HepG2 (cell line): Measurements from ENCODE around the gene KIRREL3. TPM values are rescaled to one million over a fixed set of nuclear protein-coding genes. Genes with fewer than 3 reads are reported as not detected.
A peak's percentile ranks its signal among the peaks of the same experiment; 100 is the strongest.

Experiments used
- ATAC-seq: fragments of 200-7000 bp; cut with Tn5 transposase; 3 replicates; pipeline ENCODE4 v1.9.1; 2020; ENCODE audit warnings: mild to moderate bottlenecking, moderate library complexity
- BruUV-seq: library from RNA; stranded (reverse); fragments of 400-500 nt; replicated peaks from 2 replicates; lab custom pipeline; 2021; lab: Mats Ljungman, UMichigan
- CTCF ChIA-PET: fragments of 300-600 bp; formaldehyde crosslinking; extraction: SDS; loops from one replicate; lab custom pipeline; 2021; ENCODE audit warnings: low total read pairs, inconsistent platforms, low intra/inter-chr PET ratio; lab: Yijun Ruan, JAX
- POLR2A ChIA-PET: fragments of 350-600 bp; sonication (Branson Sonifier 250); formaldehyde crosslinking; loops from one replicate; lab custom pipeline; 2020; ENCODE audit warnings: antibody characterized with exemption, inconsistent platforms; lab: Yijun Ruan, JAX
- DNase-seq: peaks from one replicate; pipeline ENCODE4 v3.0.0-alpha.2; 2015; ENCODE audit warnings: low spot score
- FAIRE-seq: peaks from 3 replicates; lab custom pipeline; 2011; peaks lifted over from hg19 to GRCh38; lab: Jason Lieb, UNC
- H2AFZ ChIP-seq: one replicate; pipeline ENCODE4 v1.6.1; 2011; ENCODE audit warnings: low read length, inconsistent platforms
- H3K27ac ChIP-seq: fragments of 300-600 bp; 3 replicates; pipeline ENCODE4 v1.8.0; 2011; ENCODE audit warnings: mixed run types, mild to moderate bottlenecking, mixed read lengths, low read length, inconsistent platforms; ENCODE audit not compliant: insufficient read depth; ENCODE audit errors: extremely low read length
- H3K27me3 ChIP-seq, 2 experiments: fragments of 200-600 bp in 1 of 2; 2 replicates in 1 of 2; 3 replicates in 1 of 2; pipeline versions ENCODE4 v1.6.0 to v1.8.0; 2011; ENCODE audit warnings: low read length in 2 of 2, mild to moderate bottlenecking in 2 of 2, moderate library complexity in 2 of 2, inconsistent platforms in 1 of 2; ENCODE audit not compliant: insufficient read depth in 2 of 2, control insufficient read depth in 1 of 2
- H3K36me3 ChIP-seq, 2 experiments: fragments of 200-600 bp in 1 of 2; replicated peaks in 1 of 2; 2 replicates in 1 of 2; 3 replicates in 1 of 2; pipeline versions ENCODE4 v1.5.1 to v1.8.0; 2011; ENCODE audit warnings: low read length in 2 of 2, inconsistent platforms in 1 of 2; ENCODE audit not compliant: insufficient read depth in 2 of 2, control insufficient read depth in 1 of 2
- H3K4me1 ChIP-seq: 2 replicates; pipeline ENCODE4 v1.5.1; 2012; ENCODE audit warnings: low read length, inconsistent platforms; ENCODE audit not compliant: insufficient read depth
- H3K4me2 ChIP-seq: 2 replicates; pipeline ENCODE4 v1.6.0; 2011; ENCODE audit warnings: low read depth, low read length, inconsistent platforms
- H3K4me3 ChIP-seq, 3 experiments: fragments of 200-600 bp in 1 of 3; sonication (generic), shearing (Covaris generic) in 1 of 3; replicated peaks in 1 of 3; 2 replicates each; pipeline ENCODE4 v1.5.1; 2011 to 2016; ENCODE audit warnings: low read length in 3 of 3, inconsistent platforms in 2 of 3, low read depth in 2 of 3, mild to moderate bottlenecking in 2 of 3, control low read depth in 1 of 3, mixed read lengths in 1 of 3; ENCODE audit not compliant: insufficient read depth in 1 of 3
- H3K79me2 ChIP-seq: one replicate; pipeline ENCODE4 v1.6.1; 2011; ENCODE audit warnings: low read length, inconsistent platforms; ENCODE audit not compliant: insufficient read depth
- H3K9ac ChIP-seq: 2 replicates; pipeline ENCODE4 v1.6.0; 2011; ENCODE audit warnings: mild to moderate bottlenecking, low read depth, low read length, inconsistent platforms; ENCODE audit not compliant: insufficient read depth
- H3K9me3 ChIP-seq: 2 replicates; pipeline ENCODE4 v1.5.1; 2012; ENCODE audit warnings: mild to moderate bottlenecking, low read length
- H4K20me1 ChIP-seq: 2 replicates; pipeline ENCODE4 v1.6.0; 2011; ENCODE audit warnings: inconsistent platforms, mild to moderate bottlenecking, low read length, moderate library complexity; ENCODE audit not compliant: insufficient read depth
- HIVEP1 ChIP-seq: sonication (generic); formaldehyde crosslinking; IDR thresholded peaks from 2 replicates; pipeline ENCODE4 v1.4.0; 2020; ENCODE audit warnings: mild to moderate bottlenecking, missing genetic modification reagents
- RXRA ChIP-seq: sonication (generic); formaldehyde crosslinking; IDR thresholded peaks from 2 replicates; pipeline ENCODE4 v1.5.1; 2020; ENCODE audit warnings: missing genetic modification reagents
- SMAD3 ChIP-seq: sonication (generic); formaldehyde crosslinking; IDR thresholded peaks from 2 replicates; pipeline ENCODE4 v1.4.0; 2020; ENCODE audit warnings: missing genetic modification reagents
- ZNF30 ChIP-seq: sonication (generic); formaldehyde crosslinking; IDR thresholded peaks from 2 replicates; pipeline ENCODE4 v1.5.0; 2020; ENCODE audit warnings: mild to moderate bottlenecking, missing genetic modification reagents
- WGBS: methylation state at CpG from one replicate; pipeline ENCODE4 v1.1.6; 2017; ENCODE audit warnings: low lambda C conversion rate; 5-methylcytosine and 5-hydroxymethylcytosine counted together
- in situ Hi-C: cut with HindIII; loops from 2 replicates; pipeline ENCODE4 v1.10.0; 2017; ENCODE audit warnings: low pct_unique_long_range_greater_than_20kb; ENCODE audit not compliant: extremely low pct_ligation_motif_present
- intact Hi-C: fragments of 100-400 bp; cut with micrococcal nuclease; formaldehyde crosslinking; loops from one replicate; pipeline ENCODE4 v1.10.0; 2022; ENCODE audit not compliant: unreplicated experiment
- polyA plus RNA-seq, 8 experiments: library from polyadenylated mRNA; depleted of rRNA in 3 of 8; stranded (reverse) in 7 of 8; unstranded in 1 of 8; fragments of >200 nt; fragmentation: Illumina TruSeq in 4 of 8; extraction: Trizol in 4 of 8; gene quantifications; 2 replicates each; pipeline versions ENCODE4 v1.2.1 to v1.2.3, GENCODE V29; 2011 to 2016; ENCODE audit warnings: low read depth in 4 of 8, missing spikeins in 1 of 8, mixed read lengths in 1 of 8; ENCODE audit not compliant: insufficient read depth in 1 of 8
- total RNA-seq, 5 experiments: library from RNA; depleted of rRNA; stranded (reverse); fragments of >200 nt; fragmentation: Illumina TruSeq; extraction: Trizol; gene quantifications; 2 replicates each; pipeline ENCODE4 v1.2.3, GENCODE V29; 2016; ENCODE audit warnings: low read depth in 1 of 5
- TF ChIP-seq, protein P1 (sequence below), 2 experiments: IDR thresholded peaks; 2 replicates each; pipeline ENCODE4 v1.6.1; 2011 to 2012; ENCODE audit warnings: low read length in 2 of 2, borderline replicate concordance in 1 of 2, low read depth in 1 of 2, mild to moderate bottlenecking in 1 of 2, moderate library complexity in 1 of 2
- TF ChIP-seq, protein P2 (sequence below): sonication (generic); formaldehyde crosslinking; IDR thresholded peaks from 2 replicates; pipeline ENCODE4 v1.8.1; 2023; ENCODE audit warnings: missing genetic modification reagents, inconsistent platforms, borderline replicate concordance
- TF ChIP-seq, protein P3 (sequence below): sonication (generic); formaldehyde crosslinking; IDR thresholded peaks from 2 replicates; pipeline ENCODE4 v1.4.0; 2020; ENCODE audit warnings: mild to moderate bottlenecking, missing genetic modification reagents
- TF ChIP-seq, protein P4 (sequence below): sonication (generic); formaldehyde crosslinking; IDR thresholded peaks from 2 replicates; pipeline ENCODE4 v1.4.0; 2020; ENCODE audit warnings: low read depth, missing genetic modification reagents

The KIRREL3 gene
- total and polyA plus RNA-seq, 2 of the 13 experiments (the other 11 are each of a cell fraction or from before 2014, with no cell fraction given): not detected

DNA sequence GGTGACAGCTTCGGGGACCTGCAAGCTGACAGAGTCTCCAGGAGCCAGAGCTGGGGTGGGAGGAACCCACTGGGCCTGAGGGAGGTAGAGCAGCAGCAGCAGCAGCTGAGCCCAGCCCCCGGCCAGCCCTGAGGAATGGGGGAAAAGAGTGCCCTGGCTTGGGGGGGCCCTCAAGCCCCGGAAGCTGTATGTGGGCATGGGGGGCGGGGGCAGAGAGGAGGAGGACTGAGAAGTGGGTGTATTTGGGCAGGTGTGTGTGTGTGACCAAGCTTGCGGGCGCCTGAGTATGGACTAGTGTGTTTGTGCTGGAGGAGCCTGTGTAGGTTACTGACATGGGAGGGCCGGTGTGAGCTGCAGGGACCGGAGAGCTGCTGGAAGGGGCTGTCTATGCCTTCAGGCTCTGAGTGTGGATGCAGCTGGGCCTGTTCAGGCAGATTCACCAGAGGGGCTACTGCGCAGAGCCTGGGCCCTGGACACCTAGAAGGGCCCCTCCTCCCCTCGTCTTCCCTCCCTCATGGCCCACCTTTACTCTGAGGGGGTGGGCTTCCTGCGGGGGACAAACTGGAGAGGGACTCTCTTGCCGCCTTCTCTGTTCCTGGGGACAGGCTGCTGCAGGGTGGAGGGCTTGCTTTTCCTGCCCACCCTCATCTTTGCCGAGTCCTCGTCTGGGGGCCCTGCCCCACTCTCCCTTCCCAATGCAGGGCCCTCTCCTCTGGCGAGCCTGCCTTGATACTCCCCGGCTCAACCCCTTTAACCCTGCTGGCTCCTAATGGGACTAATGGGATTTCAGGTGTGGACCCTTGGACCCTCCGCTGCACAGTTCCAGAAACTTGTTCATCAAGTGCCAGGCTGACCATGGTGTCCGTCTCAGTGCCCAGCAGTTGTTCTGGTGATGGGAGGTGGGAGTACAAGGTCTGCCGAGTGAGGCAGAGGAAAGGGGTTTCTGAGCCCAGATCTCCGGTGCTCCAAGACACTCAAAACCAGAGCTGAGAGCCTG is 616.9 kb downstream of the KIRREL3 start:
- Histone ChIP-seq H3K79me2 (peaks cover 2% of the 10 kb centered on the region), H3K4me3 (no peak overlapping the region), H3K4me1 (no peaks in the 10 kb centered on the region), H3K36me3 (no peaks in the 10 kb centered on the region; a peak in 1 of 5 replicates), H3K27me3 (no peaks in the 10 kb centered on the region), H3K9ac (no peak overlapping the region), H3K9me3 (no peaks in the 10 kb centered on the region), H4K20me1 (no peaks in the 10 kb centered on the region), H3K4me2 (no peak overlapping the region), H2AFZ (no peak overlapping the region), H3K27ac (no peak overlapping the region)
- FAIRE-seq (no peak), DNase-seq (no peak), ATAC-seq (peak; percentile 20)
- in situ Hi-C loops (no loop called here), intact Hi-C loops (no loop called here)
- BruUV-seq: no TSS peak
- ChIA-PET POLR2A (no interaction called here), CTCF (no interaction called here)
- WGBS: 97% methylated on average over 16 of the region's 20 CpGs
- TF ChIP-seq SMAD3 (CRISPR knock-in tag) (no peak), HIVEP1 (CRISPR knock-in tag) (no peak), RXRA (CRISPR knock-in tag) (no peak), ZNF30 (CRISPR knock-in tag) (no peak)
- TF ChIP-seq, protein P1, sequence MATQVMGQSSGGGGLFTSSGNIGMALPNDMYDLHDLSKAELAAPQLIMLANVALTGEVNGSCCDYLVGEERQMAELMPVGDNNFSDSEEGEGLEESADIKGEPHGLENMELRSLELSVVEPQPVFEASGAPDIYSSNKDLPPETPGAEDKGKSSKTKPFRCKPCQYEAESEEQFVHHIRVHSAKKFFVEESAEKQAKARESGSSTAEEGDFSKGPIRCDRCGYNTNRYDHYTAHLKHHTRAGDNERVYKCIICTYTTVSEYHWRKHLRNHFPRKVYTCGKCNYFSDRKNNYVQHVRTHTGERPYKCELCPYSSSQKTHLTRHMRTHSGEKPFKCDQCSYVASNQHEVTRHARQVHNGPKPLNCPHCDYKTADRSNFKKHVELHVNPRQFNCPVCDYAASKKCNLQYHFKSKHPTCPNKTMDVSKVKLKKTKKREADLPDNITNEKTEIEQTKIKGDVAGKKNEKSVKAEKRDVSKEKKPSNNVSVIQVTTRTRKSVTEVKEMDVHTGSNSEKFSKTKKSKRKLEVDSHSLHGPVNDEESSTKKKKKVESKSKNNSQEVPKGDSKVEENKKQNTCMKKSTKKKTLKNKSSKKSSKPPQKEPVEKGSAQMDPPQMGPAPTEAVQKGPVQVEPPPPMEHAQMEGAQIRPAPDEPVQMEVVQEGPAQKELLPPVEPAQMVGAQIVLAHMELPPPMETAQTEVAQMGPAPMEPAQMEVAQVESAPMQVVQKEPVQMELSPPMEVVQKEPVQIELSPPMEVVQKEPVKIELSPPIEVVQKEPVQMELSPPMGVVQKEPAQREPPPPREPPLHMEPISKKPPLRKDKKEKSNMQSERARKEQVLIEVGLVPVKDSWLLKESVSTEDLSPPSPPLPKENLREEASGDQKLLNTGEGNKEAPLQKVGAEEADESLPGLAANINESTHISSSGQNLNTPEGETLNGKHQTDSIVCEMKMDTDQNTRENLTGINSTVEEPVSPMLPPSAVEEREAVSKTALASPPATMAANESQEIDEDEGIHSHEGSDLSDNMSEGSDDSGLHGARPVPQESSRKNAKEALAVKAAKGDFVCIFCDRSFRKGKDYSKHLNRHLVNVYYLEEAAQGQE (IDR thresholded peaks at IDR 0.05; ENCODE audit: borderline replicate concordance in 1 of 2, low read depth in 1 of 2, low read length in 2 of 2): no peak
- TF ChIP-seq, protein P2, sequence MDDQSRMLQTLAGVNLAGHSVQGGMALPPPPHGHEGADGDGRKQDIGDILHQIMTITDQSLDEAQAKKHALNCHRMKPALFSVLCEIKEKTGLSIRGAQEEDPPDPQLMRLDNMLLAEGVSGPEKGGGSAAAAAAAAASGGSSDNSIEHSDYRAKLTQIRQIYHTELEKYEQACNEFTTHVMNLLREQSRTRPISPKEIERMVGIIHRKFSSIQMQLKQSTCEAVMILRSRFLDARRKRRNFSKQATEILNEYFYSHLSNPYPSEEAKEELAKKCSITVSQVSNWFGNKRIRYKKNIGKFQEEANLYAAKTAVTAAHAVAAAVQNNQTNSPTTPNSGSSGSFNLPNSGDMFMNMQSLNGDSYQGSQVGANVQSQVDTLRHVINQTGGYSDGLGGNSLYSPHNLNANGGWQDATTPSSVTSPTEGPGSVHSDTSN (CRISPR knock-in tag): no peak
- TF ChIP-seq, protein P3, sequence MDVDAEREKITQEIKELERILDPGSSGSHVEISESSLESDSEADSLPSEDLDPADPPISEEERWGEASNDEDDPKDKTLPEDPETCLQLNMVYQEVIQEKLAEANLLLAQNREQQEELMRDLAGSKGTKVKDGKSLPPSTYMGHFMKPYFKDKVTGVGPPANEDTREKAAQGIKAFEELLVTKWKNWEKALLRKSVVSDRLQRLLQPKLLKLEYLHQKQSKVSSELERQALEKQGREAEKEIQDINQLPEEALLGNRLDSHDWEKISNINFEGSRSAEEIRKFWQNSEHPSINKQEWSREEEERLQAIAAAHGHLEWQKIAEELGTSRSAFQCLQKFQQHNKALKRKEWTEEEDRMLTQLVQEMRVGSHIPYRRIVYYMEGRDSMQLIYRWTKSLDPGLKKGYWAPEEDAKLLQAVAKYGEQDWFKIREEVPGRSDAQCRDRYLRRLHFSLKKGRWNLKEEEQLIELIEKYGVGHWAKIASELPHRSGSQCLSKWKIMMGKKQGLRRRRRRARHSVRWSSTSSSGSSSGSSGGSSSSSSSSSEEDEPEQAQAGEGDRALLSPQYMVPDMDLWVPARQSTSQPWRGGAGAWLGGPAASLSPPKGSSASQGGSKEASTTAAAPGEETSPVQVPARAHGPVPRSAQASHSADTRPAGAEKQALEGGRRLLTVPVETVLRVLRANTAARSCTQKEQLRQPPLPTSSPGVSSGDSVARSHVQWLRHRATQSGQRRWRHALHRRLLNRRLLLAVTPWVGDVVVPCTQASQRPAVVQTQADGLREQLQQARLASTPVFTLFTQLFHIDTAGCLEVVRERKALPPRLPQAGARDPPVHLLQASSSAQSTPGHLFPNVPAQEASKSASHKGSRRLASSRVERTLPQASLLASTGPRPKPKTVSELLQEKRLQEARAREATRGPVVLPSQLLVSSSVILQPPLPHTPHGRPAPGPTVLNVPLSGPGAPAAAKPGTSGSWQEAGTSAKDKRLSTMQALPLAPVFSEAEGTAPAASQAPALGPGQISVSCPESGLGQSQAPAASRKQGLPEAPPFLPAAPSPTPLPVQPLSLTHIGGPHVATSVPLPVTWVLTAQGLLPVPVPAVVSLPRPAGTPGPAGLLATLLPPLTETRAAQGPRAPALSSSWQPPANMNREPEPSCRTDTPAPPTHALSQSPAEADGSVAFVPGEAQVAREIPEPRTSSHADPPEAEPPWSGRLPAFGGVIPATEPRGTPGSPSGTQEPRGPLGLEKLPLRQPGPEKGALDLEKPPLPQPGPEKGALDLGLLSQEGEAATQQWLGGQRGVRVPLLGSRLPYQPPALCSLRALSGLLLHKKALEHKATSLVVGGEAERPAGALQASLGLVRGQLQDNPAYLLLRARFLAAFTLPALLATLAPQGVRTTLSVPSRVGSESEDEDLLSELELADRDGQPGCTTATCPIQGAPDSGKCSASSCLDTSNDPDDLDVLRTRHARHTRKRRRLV (CRISPR knock-in tag): no peak
- TF ChIP-seq, protein P4, sequence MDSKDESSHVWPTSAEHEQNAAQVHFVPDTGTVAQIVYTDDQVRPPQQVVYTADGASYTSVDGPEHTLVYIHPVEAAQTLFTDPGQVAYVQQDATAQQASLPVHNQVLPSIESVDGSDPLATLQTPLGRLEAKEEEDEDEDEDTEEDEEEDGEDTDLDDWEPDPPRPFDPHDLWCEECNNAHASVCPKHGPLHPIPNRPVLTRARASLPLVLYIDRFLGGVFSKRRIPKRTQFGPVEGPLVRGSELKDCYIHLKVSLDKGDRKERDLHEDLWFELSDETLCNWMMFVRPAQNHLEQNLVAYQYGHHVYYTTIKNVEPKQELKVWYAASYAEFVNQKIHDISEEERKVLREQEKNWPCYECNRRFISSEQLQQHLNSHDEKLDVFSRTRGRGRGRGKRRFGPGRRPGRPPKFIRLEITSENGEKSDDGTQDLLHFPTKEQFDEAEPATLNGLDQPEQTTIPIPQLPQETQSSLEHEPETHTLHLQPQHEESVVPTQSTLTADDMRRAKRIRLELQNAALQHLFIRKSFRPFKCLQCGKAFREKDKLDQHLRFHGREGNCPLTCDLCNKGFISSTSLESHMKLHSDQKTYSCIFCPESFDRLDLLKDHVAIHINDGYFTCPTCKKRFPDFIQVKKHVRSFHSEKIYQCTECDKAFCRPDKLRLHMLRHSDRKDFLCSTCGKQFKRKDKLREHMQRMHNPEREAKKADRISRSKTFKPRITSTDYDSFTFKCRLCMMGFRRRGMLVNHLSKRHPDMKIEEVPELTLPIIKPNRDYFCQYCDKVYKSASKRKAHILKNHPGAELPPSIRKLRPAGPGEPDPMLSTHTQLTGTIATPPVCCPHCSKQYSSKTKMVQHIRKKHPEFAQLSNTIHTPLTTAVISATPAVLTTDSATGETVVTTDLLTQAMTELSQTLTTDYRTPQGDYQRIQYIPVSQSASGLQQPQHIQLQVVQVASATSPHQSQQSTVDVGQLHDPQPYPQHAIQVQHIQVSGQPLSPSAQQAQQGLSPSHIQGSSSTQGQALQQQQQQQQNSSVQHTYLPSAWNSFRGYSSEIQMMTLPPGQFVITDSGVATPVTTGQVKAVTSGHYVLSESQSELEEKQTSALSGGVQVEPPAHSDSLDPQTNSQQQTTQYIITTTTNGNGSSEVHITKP: no peak
